Bone marrow (tissue), 2 donors: Measurements from ENCODE around the gene FNBP1.
"Not testable (repeated sequence)": the region's sequence is repeated elsewhere in the genome, so short reads cannot be mapped to it uniquely, and the experiment has no call there.

Experiments used
- DNase-seq, 2 donors: peaks; one replicate each; lab custom pipeline; 2025; lab: John Stamatoyannopoulos, UW

Gene FNBP1

GRCh38 chr9:129918296-129918950 is 124.6 kb downstream of the FNBP1 start:
- no peak for DNase-seq

GRCh38 chr9:129916707-129917106 is 126.3 kb downstream of the FNBP1 start:
- no peak for DNase-seq

- DNase-seq: no peak
Measured at GRCh38 chr9:129914051-129914450, 128.9 kb downstream of the FNBP1 start.

- DNase-seq: no peak
Measured at GRCh38 chr9:129910628-129911567, 132.1 kb downstream of the FNBP1 start.

- no peak for DNase-seq
Measured at GRCh38 chr9:129909851-129910250, 133.1 kb downstream of the FNBP1 start.

GRCh38 chr9:129908906-129909305 is 134.1 kb downstream of the FNBP1 start:
- DNase-seq: no peak

- no peak for DNase-seq
Measured at GRCh38 chr9:129907201-129907600, 135.8 kb downstream of the FNBP1 start.

- no peak for DNase-seq
Measured at GRCh38 chr9:129906298-129906697, 136.7 kb downstream of the FNBP1 start.

- DNase-seq: no peak
Measured at GRCh38 chr9:129904734-129905133, 138.3 kb downstream of the FNBP1 start.

GRCh38 chr9:129902740-129903134 is 140.3 kb downstream of the FNBP1 start:
- DNase-seq: no peak

GRCh38 chr9:129901993-129902739 is 140.8 kb downstream of the FNBP1 start:
- DNase-seq: no peak

- DNase-seq: no peak
Measured at GRCh38 chr9:129900263-129901027, 142.5 kb downstream of the FNBP1 start.

GRCh38 chr9:129899620-129900019 is 143.4 kb downstream of the FNBP1 start:
- DNase-seq: no peak

GRCh38 chr9:129898185-129898584 is 144.8 kb downstream of the FNBP1 start:
- DNase-seq: no peak

GRCh38 chr9:129897263-129897662 is 145.7 kb downstream of the FNBP1 start:
- no peak for DNase-seq

- no peak for DNase-seq
Measured at GRCh38 chr9:129895376-129896268, 147.4 kb downstream of the FNBP1 start.

GRCh38 chr9:129894120-129894823 is 148.7 kb downstream of the FNBP1 start:
- no peak for DNase-seq

- DNase-seq: no peak
Measured at GRCh38 chr9:129891569-129891968, 151.4 kb downstream of the FNBP1 start.

GRCh38 chr9:129890718-129891299 is 152.2 kb downstream of the FNBP1 start:
- not testable (repeated sequence) for DNase-seq
